GM11168 (cell line): ENCODE results near the gene ZBTB1.
"Not testable (repeated sequence)": the region's sequence is repeated elsewhere in the genome, so short reads cannot be mapped to it uniquely, and the experiment has no call there.

Source experiments
- in situ Hi-C: fragments of 300-500 bp; cut with MboI; formaldehyde crosslinking; loops from one replicate; pipeline ENCODE4 v1.12.0; 2022; ENCODE audit warnings: low sequenced_read_pairs; ENCODE audit not compliant: unreplicated experiment

Gene ZBTB1

DNA sequence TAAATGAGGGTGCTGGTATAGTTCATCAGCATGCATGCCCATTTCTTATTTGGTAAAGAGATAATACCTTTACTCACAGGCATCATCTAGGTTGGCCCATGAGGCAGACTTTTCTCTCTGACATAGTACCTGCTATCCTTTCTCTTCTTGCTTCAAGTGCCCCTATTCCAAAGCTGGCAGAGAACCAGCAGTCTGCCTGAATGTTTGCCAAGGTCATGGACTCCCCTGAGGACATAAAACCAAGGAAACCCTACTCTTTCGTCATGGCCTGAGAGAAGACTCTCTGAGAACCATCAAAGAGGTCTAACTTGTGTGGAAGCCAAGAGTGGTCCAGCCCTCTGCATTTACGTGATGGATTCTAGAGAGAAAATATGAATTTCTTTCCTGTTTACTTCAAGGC is 57.1 kb downstream of the ZBTB1 start:
- in situ Hi-C loops, result no loop called here

DNA sequence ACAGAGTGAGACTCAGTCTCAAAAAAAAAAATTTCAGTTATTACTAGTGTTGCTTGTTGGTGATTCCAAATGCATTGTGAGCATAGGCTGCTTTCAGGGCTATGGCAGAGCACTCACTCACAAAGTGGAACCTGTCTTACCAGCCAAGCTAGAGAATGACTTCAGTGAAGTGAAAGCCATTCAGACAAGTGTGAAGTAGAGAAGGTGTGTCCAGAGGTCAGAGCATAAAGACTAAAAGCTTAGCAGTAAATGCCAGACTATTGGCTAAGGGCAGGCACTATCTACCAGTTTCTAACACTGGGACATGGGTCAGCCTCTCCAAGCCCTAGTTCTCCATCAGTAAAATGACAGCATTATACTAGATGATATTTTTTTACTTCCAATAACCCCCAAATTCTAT is 57.9 kb downstream of the ZBTB1 start:
- in situ Hi-C loops, result no loop called here

DNA sequence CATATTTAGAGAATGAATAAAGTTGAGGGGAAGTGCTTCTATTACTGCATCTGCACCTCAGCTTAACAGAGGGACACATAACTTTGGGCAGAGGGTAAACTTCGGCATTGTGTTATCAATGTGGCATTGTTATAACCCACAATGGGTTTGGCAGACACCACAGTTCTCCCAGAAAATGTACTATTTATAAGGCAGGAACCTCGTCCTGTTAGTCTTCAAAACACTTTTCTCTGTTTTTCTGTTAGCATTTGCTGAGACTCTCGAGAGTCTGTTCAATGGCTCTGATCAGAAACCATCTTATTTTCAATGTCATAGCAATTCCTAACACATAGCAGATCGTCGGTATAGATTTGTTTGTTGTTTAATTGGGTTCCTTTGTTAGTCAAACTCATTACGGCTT is 59.1 kb downstream of the ZBTB1 start:
- in situ Hi-C loops, result no loop called here

DNA sequence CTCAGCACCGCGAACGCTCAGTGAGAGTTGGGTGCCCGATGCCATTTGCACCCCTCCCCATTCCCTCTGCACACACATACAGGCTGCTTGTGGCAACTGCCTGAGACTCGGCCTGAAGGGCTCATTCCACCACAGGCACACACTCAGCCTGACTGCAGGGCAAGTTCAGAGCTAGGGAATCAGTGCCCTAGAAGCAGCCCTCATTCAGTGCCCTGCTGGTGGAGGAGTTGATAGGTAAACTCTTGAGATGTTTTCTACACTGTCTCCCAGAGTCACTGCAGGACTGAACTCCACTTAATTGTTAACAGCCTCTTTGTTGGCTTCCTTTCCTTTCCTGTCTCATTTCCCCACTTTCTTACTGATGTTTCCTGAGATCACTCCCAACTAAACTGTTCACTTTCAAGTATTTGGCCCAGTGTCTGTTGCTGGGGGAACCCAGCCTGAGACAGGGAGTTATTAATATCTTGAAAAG is 62.1 kb downstream of the ZBTB1 start:
- in situ Hi-C loops, result no loop called here

DNA sequence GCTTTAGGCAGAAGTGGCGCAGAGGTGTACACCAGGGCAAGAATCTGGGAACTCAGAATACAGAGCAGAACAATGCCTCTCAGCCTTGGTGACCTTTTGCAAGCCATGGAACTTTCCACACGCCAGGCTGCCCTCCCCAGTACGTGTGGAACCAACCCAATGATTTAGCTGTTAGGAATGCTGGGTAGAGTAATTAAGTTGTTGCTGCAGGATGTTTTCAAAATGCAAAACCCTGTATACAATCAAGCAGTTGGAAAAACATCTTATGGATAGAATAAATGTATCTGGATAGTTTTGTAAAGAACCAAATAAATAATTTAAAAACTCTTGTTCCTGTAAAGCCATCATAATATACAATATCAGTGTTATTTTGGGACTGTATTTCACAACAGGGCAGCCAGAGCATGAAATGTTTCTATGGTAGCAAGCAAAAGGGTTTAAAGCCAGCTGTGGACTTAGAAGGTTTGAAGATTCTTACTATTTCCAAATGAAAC is 64.6 kb downstream of the ZBTB1 start:
- in situ Hi-C loops, result no loop called here

DNA sequence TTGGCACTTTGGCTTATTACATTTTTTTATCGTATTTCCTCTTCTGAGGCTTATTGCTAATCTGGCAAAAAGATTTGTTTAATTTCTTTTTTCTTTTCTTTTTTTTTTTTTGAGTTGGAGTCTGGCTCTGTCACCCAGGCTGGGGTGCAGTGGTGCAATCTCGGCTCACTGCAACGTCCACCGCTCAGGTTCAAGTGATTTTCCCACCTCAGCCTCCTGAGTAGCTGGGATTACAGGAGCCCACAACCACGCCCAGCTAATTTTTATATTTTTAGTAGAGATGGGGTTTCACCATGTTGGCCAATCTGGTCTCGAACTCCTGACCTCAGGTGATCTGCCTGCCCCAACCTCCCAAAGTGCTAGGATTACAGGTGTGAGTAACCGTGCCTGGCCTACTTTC is 65.1 kb downstream of the ZBTB1 start:
- in situ Hi-C loops, result not testable (repeated sequence)

DNA sequence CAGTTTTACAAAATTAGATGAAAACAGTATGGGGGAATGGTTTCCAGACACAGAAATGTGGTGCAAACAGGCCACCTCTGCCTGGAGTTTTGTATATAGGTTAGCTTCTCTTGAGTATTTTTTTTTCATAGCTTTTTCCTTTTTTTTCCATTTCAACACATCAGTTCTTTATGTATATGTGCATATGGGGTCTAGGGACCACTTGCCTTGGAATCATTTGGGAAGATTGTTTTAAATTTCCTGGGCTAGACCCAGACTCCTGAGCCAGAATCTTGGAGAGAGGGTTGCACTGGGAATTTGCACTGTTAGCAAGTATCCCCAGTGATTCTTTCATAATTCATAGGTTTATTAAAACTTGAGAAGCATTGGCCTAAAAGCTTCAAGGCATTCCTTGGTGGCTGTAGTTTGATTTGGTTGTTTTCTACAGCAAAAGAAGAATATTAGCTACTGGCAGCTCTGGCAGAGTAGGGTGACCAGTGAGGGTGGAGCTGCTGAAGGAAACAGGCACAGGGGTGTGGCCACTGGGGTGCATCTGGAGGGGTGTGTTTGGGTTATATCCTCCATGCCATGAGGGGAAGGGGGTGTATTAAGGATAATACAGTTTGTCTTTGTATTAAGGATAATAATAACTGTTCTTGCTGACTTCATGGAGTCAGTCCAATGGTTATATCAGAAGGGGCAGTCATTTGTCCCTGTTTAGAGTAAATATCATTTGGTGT is 68.0 kb downstream of the ZBTB1 start:
- in situ Hi-C loops, result no loop called here

DNA sequence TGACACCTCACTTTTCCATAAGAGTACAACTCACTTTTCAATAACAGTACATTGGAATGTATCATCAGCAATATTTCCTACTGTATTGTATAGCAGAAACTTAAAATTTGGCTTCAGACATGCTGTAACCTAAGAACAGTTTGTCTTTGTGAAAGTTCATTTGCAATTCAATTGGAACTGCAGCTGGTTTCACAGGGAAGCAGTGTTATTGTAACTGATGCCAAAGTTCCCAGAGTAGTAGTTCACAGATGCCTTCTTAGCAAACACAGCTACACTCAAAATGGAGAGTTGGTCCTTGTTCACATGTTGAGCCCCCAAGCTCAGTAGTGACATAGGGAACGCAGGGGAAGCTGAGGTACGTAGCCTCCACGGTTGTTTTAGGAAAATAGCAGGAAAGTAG is 68.5 kb downstream of the ZBTB1 start:
- in situ Hi-C loops, result no loop called here
